Measurements from ENCODE around the gene XYLT1. TPM values are rescaled to one million over a fixed set of nuclear protein-coding genes. Genes with fewer than 3 reads are reported as not detected.
A peak's percentile ranks its signal among the peaks of the same experiment; 100 is the strongest.

Gene XYLT1
- total and polyA plus RNA-seq, 2 donors, result 2.2 to 3.5 TPM

- no peak for DNase-seq (ENCODE audit: low read depth in 6 of 9, low spot score in 9 of 9)
- Histone ChIP-seq H3K36me3 (ENCODE audit: control insufficient read depth in 2 of 2, insufficient read depth in 2 of 2, low read length in 1 of 2) (no peaks in the 10 kb centered on the region), H3K27ac (ENCODE audit: low read depth in 1 of 2, low read length in 1 of 2) (no peak overlapping the region), H3K4me3 (ENCODE audit: low read length in 2 of 2) (no peak overlapping the region), H3K4me1 (ENCODE audit: control insufficient read depth in 2 of 2, insufficient read depth in 2 of 2, low read length in 2 of 2) (peaks cover 7 to 10% of the 10 kb centered on the region in 2 donors), H3K9me3 (ENCODE audit: control insufficient read depth in 2 of 2, insufficient read depth in 1 of 2, low read length in 1 of 2) (no peaks in the 10 kb centered on the region), H3K27me3 (ENCODE audit: control insufficient read depth in 2 of 2, insufficient read depth in 1 of 2, low read length in 1 of 2) (no peaks in the 10 kb centered on the region)
- 96% methylated on average over 8 of the region's 8 CpGs for WGBS
Observed at GRCh38 chr16:17453364-17454038, 17.3 kb downstream of the XYLT1 start.

- no peak for DNase-seq (ENCODE audit: low read depth in 6 of 9, low spot score in 9 of 9)
- 100% methylated on average over 2 of the region's 2 CpGs for WGBS
- H3K9me3 ChIP-seq (ENCODE audit: control insufficient read depth in 2 of 2, insufficient read depth in 1 of 2, low read length in 1 of 2), result no peaks in the 10 kb centered on the region
- H3K4me1 ChIP-seq (ENCODE audit: control insufficient read depth in 2 of 2, insufficient read depth in 2 of 2, low read length in 2 of 2), result peaks cover 7 to 10% of the 10 kb centered on the region in 2 donors
- H3K36me3 ChIP-seq (ENCODE audit: control insufficient read depth in 2 of 2, insufficient read depth in 2 of 2, low read length in 1 of 2), result no peaks in the 10 kb centered on the region
- H3K4me3 ChIP-seq (ENCODE audit: low read length in 2 of 2), result no peak overlapping the region
- H3K27ac ChIP-seq (ENCODE audit: low read depth in 1 of 2, low read length in 1 of 2), result no peak overlapping the region
- no peaks in the 10 kb centered on the region for H3K27me3 ChIP-seq (ENCODE audit: control insufficient read depth in 2 of 2, insufficient read depth in 1 of 2, low read length in 1 of 2)
Observed at GRCh38 chr16:17452922-17453321, 17.8 kb downstream of the XYLT1 start.

GRCh38 chr16:17451843-17452242, 18.9 kb downstream of the XYLT1 start:
- H3K4me1 ChIP-seq (ENCODE audit: control insufficient read depth in 2 of 2, insufficient read depth in 2 of 2, low read length in 2 of 2), result peaks cover 7 to 10% of the 10 kb centered on the region in 2 donors
- no peak overlapping the region for H3K4me3 ChIP-seq (ENCODE audit: low read length in 2 of 2)
- H3K27ac ChIP-seq (ENCODE audit: low read depth in 1 of 2, low read length in 1 of 2), result no peak overlapping the region
- H3K27me3 ChIP-seq (ENCODE audit: control insufficient read depth in 2 of 2, insufficient read depth in 1 of 2, low read length in 1 of 2), result no peaks in the 10 kb centered on the region
- WGBS, result 84% methylated on average over 3 of the region's 3 CpGs
- H3K9me3 ChIP-seq (ENCODE audit: control insufficient read depth in 2 of 2, insufficient read depth in 1 of 2, low read length in 1 of 2), result no peaks in the 10 kb centered on the region
- H3K36me3 ChIP-seq (ENCODE audit: control insufficient read depth in 2 of 2, insufficient read depth in 2 of 2, low read length in 1 of 2), result no peaks in the 10 kb centered on the region
- DNase-seq (ENCODE audit: low read depth in 6 of 9, low spot score in 9 of 9), result no peak

GRCh38 chr16:17450291-17450690, 20.5 kb downstream of the XYLT1 start:
- DNase-seq (ENCODE audit: low read depth in 6 of 9, low spot score in 9 of 9), result no peak
- Histone ChIP-seq H3K27ac (ENCODE audit: low read depth in 1 of 2, low read length in 1 of 2) (no peak overlapping the region), H3K36me3 (ENCODE audit: control insufficient read depth in 2 of 2, insufficient read depth in 2 of 2, low read length in 1 of 2) (no peaks in the 10 kb centered on the region), H3K9me3 (ENCODE audit: control insufficient read depth in 2 of 2, insufficient read depth in 1 of 2, low read length in 1 of 2) (no peaks in the 10 kb centered on the region), H3K4me3 (ENCODE audit: low read length in 2 of 2) (no peak overlapping the region), H3K27me3 (ENCODE audit: control insufficient read depth in 2 of 2, insufficient read depth in 1 of 2, low read length in 1 of 2) (no peaks in the 10 kb centered on the region), H3K4me1 (ENCODE audit: control insufficient read depth in 2 of 2, insufficient read depth in 2 of 2, low read length in 2 of 2) (peaks cover 7 to 10% of the 10 kb centered on the region in 2 donors)
- 86% methylated on average over 7 of the region's 7 CpGs for WGBS

- Histone ChIP-seq H3K27ac (ENCODE audit: low read depth in 1 of 2, low read length in 1 of 2) (peak overlapping the region; percentile 6 to 50), H3K4me1 (ENCODE audit: control insufficient read depth in 2 of 2, insufficient read depth in 2 of 2, low read length in 2 of 2) (peaks cover 7 to 10% of the 10 kb centered on the region in 2 donors), H3K27me3 (ENCODE audit: control insufficient read depth in 2 of 2, insufficient read depth in 1 of 2, low read length in 1 of 2) (no peaks in the 10 kb centered on the region), H3K36me3 (ENCODE audit: control insufficient read depth in 2 of 2, insufficient read depth in 2 of 2, low read length in 1 of 2) (no peaks in the 10 kb centered on the region), H3K9me3 (ENCODE audit: control insufficient read depth in 2 of 2, insufficient read depth in 1 of 2, low read length in 1 of 2) (no peaks in the 10 kb centered on the region), H3K4me3 (ENCODE audit: low read length in 2 of 2) (no peak overlapping the region)
- WGBS, result 34% methylated on average over 15 of the region's 15 CpGs
- peak in 1 of 9 donors; percentile 31 for DNase-seq (ENCODE audit: low read depth in 6 of 9, low spot score in 9 of 9)
Observed at GRCh38 chr16:17448640-17449638, 21.8 kb downstream of the XYLT1 start.

GRCh38 chr16:17447101-17447569, 23.6 kb downstream of the XYLT1 start:
- no peak for DNase-seq (ENCODE audit: low read depth in 6 of 9, low spot score in 9 of 9)
- WGBS, result 98% methylated on average over 5 of the region's 5 CpGs
- no peaks in the 10 kb centered on the region for H3K36me3 ChIP-seq (ENCODE audit: control insufficient read depth in 2 of 2, insufficient read depth in 2 of 2, low read length in 1 of 2)
- H3K4me3 ChIP-seq (ENCODE audit: low read length in 2 of 2), result no peak overlapping the region
- H3K27me3 ChIP-seq (ENCODE audit: control insufficient read depth in 2 of 2, insufficient read depth in 1 of 2, low read length in 1 of 2), result no peaks in the 10 kb centered on the region
- no peaks in the 10 kb centered on the region for H3K9me3 ChIP-seq (ENCODE audit: control insufficient read depth in 2 of 2, insufficient read depth in 1 of 2, low read length in 1 of 2)
- no peak overlapping the region for H3K27ac ChIP-seq (ENCODE audit: low read depth in 1 of 2, low read length in 1 of 2)
- H3K4me1 ChIP-seq (ENCODE audit: control insufficient read depth in 2 of 2, insufficient read depth in 2 of 2, low read length in 2 of 2), result peaks cover 7 to 10% of the 10 kb centered on the region in 2 donors

GRCh38 chr16:17446661-17447060, 24.1 kb downstream of the XYLT1 start:
- Histone ChIP-seq H3K27me3 (ENCODE audit: control insufficient read depth in 2 of 2, insufficient read depth in 1 of 2, low read length in 1 of 2) (no peaks in the 10 kb centered on the region), H3K9me3 (ENCODE audit: control insufficient read depth in 2 of 2, insufficient read depth in 1 of 2, low read length in 1 of 2) (no peaks in the 10 kb centered on the region), H3K4me1 (ENCODE audit: control insufficient read depth in 2 of 2, insufficient read depth in 2 of 2, low read length in 2 of 2) (peaks cover 7 to 10% of the 10 kb centered on the region in 2 donors), H3K27ac (ENCODE audit: low read depth in 1 of 2, low read length in 1 of 2) (no peak overlapping the region), H3K36me3 (ENCODE audit: control insufficient read depth in 2 of 2, insufficient read depth in 2 of 2, low read length in 1 of 2) (no peaks in the 10 kb centered on the region), H3K4me3 (ENCODE audit: low read length in 2 of 2) (no peak overlapping the region)
- WGBS, result 96% methylated on average over 10 of the region's 10 CpGs
- no peak for DNase-seq (ENCODE audit: low read depth in 6 of 9, low spot score in 9 of 9)

GRCh38 chr16:17445421-17445820, 25.3 kb downstream of the XYLT1 start:
- no peak overlapping the region for H3K27ac ChIP-seq (ENCODE audit: low read depth in 1 of 2, low read length in 1 of 2)
- no peak overlapping the region for H3K4me3 ChIP-seq (ENCODE audit: low read length in 2 of 2)
- no peaks in the 10 kb centered on the region for H3K9me3 ChIP-seq (ENCODE audit: control insufficient read depth in 2 of 2, insufficient read depth in 1 of 2, low read length in 1 of 2)
- no peak for DNase-seq (ENCODE audit: low read depth in 6 of 9, low spot score in 9 of 9)
- no peaks in the 10 kb centered on the region for H3K36me3 ChIP-seq (ENCODE audit: control insufficient read depth in 2 of 2, insufficient read depth in 2 of 2, low read length in 1 of 2)
- H3K4me1 ChIP-seq (ENCODE audit: control insufficient read depth in 2 of 2, insufficient read depth in 2 of 2, low read length in 2 of 2), result peaks cover 7 to 10% of the 10 kb centered on the region in 2 donors
- no peaks in the 10 kb centered on the region for H3K27me3 ChIP-seq (ENCODE audit: control insufficient read depth in 2 of 2, insufficient read depth in 1 of 2, low read length in 1 of 2)
- WGBS, result 94% methylated on average over 12 of the region's 12 CpGs

GRCh38 chr16:17444658-17445057, 26.1 kb downstream of the XYLT1 start:
- Histone ChIP-seq H3K36me3 (ENCODE audit: control insufficient read depth in 2 of 2, insufficient read depth in 2 of 2, low read length in 1 of 2) (no peaks in the 10 kb centered on the region), H3K9me3 (ENCODE audit: control insufficient read depth in 2 of 2, insufficient read depth in 1 of 2, low read length in 1 of 2) (no peaks in the 10 kb centered on the region), H3K27ac (ENCODE audit: low read depth in 1 of 2, low read length in 1 of 2) (no peak overlapping the region), H3K4me3 (ENCODE audit: low read length in 2 of 2) (no peak overlapping the region), H3K4me1 (ENCODE audit: control insufficient read depth in 2 of 2, insufficient read depth in 2 of 2, low read length in 2 of 2) (peaks cover 10 to 12% of the 10 kb centered on the region in 2 donors), H3K27me3 (ENCODE audit: control insufficient read depth in 2 of 2, insufficient read depth in 1 of 2, low read length in 1 of 2) (no peaks in the 10 kb centered on the region)
- 99% methylated on average over 1 of the region's 1 CpG for WGBS
- DNase-seq (ENCODE audit: low read depth in 6 of 9, low spot score in 9 of 9), result no peak

All from thymus (tissue), 11 donors.